Measurements from ENCODE around the gene DIAPH3. TPM values are rescaled to one million over a fixed set of nuclear protein-coding genes. Genes with fewer than 3 reads are reported as not detected.

DIAPH3 gene
- polyA plus RNA-seq, 3 donors, result 0.04 to 0.09 TPM; not detected in 1

- no peak overlapping the region for H3K4me2 ChIP-seq (replicated peaks; ENCODE audit: extremely low read depth, low read length, poor library complexity, severe bottlenecking)
- H3K27me3 ChIP-seq (ENCODE audit: control insufficient read depth in 2 of 2, insufficient read depth in 2 of 2, low read length in 2 of 2), result no peaks in the 10 kb centered on the region
- H3K4me3 ChIP-seq (replicated peaks in 1 of 3; ENCODE audit: low read depth in 2 of 3, low read length in 3 of 3), result no peak overlapping the region
- no peaks in the 10 kb centered on the region for H3K4me1 ChIP-seq (ENCODE audit: control insufficient read depth in 1 of 2, insufficient read depth in 2 of 2, low read length in 2 of 2)
- H2AFZ ChIP-seq (ENCODE audit: insufficient read depth, low read depth, low read length, poor library complexity, severe bottlenecking), result no peak overlapping the region
- H4K20me1 ChIP-seq (ENCODE audit: insufficient read depth, low read length), result no peaks in the 10 kb centered on the region
- H3K9ac ChIP-seq (ENCODE audit: insufficient read depth, low read length, poor library complexity, severe bottlenecking), result no peak overlapping the region
- Mint-ChIP-seq H3K4me3 (no peak overlapping the region), H3K9me3 (peaks cover 0 to 3% (median 0%) of the 10 kb centered on the region in 7 donors), H3K36me3 (no peaks in the 10 kb centered on the region), H3K4me1 (no peaks in the 10 kb centered on the region), H3K27ac (no peak overlapping the region), H3K27me3 (ENCODE audit: low read depth in 3 of 3) (peaks cover 0 to 7% (median 2%) of the 10 kb centered on the region in 3 donors)
- no peaks in the 10 kb centered on the region for H3K36me3 ChIP-seq (replicated peaks in 1 of 2; ENCODE audit: control insufficient read depth in 1 of 2, insufficient read depth in 2 of 2, low read length in 2 of 2)
- no peak overlapping the region for H3K27ac ChIP-seq (ENCODE audit: low read depth in 1 of 2, low read length in 2 of 2)
- no peak for DNase-seq
- intact Hi-C loops (cut with micrococcal nuclease), result no loop called here
- H3K79me2 ChIP-seq (ENCODE audit: insufficient read depth, low read length), result no peaks in the 10 kb centered on the region
- WGBS (ENCODE audit: insufficient coverage), result no CpG with 5 or more reads among the region's 1 CpG
- TF ChIP-seq, protein P1, sequence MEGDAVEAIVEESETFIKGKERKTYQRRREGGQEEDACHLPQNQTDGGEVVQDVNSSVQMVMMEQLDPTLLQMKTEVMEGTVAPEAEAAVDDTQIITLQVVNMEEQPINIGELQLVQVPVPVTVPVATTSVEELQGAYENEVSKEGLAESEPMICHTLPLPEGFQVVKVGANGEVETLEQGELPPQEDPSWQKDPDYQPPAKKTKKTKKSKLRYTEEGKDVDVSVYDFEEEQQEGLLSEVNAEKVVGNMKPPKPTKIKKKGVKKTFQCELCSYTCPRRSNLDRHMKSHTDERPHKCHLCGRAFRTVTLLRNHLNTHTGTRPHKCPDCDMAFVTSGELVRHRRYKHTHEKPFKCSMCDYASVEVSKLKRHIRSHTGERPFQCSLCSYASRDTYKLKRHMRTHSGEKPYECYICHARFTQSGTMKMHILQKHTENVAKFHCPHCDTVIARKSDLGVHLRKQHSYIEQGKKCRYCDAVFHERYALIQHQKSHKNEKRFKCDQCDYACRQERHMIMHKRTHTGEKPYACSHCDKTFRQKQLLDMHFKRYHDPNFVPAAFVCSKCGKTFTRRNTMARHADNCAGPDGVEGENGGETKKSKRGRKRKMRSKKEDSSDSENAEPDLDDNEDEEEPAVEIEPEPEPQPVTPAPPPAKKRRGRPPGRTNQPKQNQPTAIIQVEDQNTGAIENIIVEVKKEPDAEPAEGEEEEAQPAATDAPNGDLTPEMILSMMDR (IDR thresholded peaks at IDR 0.05), result no peak
- no peaks in the 10 kb centered on the region for H3K9me3 ChIP-seq (replicated peaks in 1 of 2; ENCODE audit: control insufficient read depth in 1 of 2, insufficient read depth in 1 of 2, low read length in 2 of 2)
These were observed 49.6 kb upstream of the DIAPH3 start for GRCh38 chr13:60213236-60213744.

DNA sequence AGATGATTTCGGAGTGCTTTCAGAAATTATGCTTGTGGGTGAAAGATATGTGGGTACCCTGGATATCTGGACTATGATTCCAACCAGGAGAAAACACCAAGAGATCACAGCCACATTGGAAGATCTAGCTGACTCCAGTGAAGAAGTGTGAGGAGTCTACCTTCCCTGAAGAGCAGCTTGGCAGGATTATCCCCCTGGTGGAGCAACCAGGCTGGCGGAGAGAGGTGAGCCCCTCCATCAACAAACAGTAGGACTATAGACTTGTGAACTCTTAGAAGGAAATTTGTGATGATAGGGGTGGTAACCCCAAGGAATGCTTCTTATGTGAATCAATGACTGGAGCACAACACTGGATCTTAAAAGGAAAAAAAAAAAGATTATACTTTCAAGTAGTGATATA is 47.8 kb upstream of the DIAPH3 start:
- Histone ChIP-seq H3K79me2 (ENCODE audit: insufficient read depth, low read length) (no peaks in the 10 kb centered on the region), H3K4me2 (replicated peaks; ENCODE audit: extremely low read depth, low read length, poor library complexity, severe bottlenecking) (no peak overlapping the region), H3K9me3 (replicated peaks in 1 of 2; ENCODE audit: control insufficient read depth in 1 of 2, insufficient read depth in 1 of 2, low read length in 2 of 2) (no peaks in the 10 kb centered on the region), H3K4me1 (ENCODE audit: control insufficient read depth in 1 of 2, insufficient read depth in 2 of 2, low read length in 2 of 2) (no peaks in the 10 kb centered on the region), H3K36me3 (replicated peaks in 1 of 2; ENCODE audit: control insufficient read depth in 1 of 2, insufficient read depth in 2 of 2, low read length in 2 of 2) (no peaks in the 10 kb centered on the region), H3K27ac (ENCODE audit: low read depth in 1 of 2, low read length in 2 of 2) (no peak overlapping the region), H3K27me3 (ENCODE audit: control insufficient read depth in 2 of 2, insufficient read depth in 2 of 2, low read length in 2 of 2) (no peaks in the 10 kb centered on the region), H3K4me3 (replicated peaks in 1 of 3; ENCODE audit: low read depth in 2 of 3, low read length in 3 of 3) (no peak overlapping the region), H2AFZ (ENCODE audit: insufficient read depth, low read depth, low read length, poor library complexity, severe bottlenecking) (no peak overlapping the region), H3K9ac (ENCODE audit: insufficient read depth, low read length, poor library complexity, severe bottlenecking) (no peak overlapping the region), H4K20me1 (ENCODE audit: insufficient read depth, low read length) (no peaks in the 10 kb centered on the region)
- H3K4me1 Mint-ChIP-seq, result no peaks in the 10 kb centered on the region
- no peak for DNase-seq
- intact Hi-C loops (cut with micrococcal nuclease), result no loop called here
- no peak overlapping the region for H3K4me3 Mint-ChIP-seq
- no CpG with 5 or more reads among the region's 2 CpGs for WGBS (ENCODE audit: insufficient coverage)
- H3K9me3 Mint-ChIP-seq, result peaks cover 0 to 2% (median 0%) of the 10 kb centered on the region in 7 donors
- peaks cover 2 to 6% (median 4%) of the 10 kb centered on the region in 3 donors for H3K27me3 Mint-ChIP-seq (ENCODE audit: low read depth in 3 of 3)
- no peaks in the 10 kb centered on the region for H3K36me3 Mint-ChIP-seq
- H3K27ac Mint-ChIP-seq, result no peak overlapping the region
- TF ChIP-seq, protein P1 (IDR thresholded peaks at IDR 0.05), result no peak

All from CD14-positive monocyte (primary cell).